ENCODE results near the gene GALNT13.

Gene GALNT13

DNA sequence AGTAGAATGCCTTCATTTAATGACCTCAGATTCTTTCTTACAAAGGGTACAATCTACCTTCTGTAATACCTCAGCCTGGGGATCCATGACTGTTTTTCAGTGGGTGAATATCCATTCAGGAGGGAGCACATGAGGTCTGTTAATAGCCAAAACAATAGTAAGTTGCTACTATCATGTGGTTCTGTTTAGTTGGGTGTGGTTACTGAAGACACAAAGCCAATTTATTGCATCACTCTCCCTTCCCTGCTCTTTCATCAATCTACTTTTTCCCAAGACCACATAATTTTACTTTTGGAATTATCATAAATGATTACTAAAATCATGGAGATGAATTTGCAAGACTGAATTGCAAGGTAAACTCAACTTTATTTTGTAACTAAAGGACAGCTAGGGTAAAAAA lies 254.2 kb downstream of the GALNT13 start:
- no peak for DNase-seq (ENCODE audit: low read depth)

DNA sequence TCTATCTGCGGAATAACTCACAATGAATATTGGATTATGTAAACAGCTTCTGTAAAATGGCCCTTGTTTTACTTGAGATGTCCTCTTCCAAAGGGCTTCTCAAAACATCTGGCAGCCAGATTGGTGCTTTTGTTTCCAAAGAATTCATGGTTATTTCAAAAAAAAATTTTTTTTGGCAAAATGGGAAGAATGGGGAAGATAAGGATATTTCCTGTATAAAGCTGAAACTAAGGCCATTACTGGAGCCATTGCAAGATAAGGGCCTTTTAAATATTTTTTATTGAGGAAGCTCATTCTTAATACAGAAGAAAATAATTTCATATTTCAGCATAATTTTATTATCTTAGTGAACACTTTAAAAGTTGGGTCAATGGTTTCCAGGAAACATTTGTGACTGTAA lies 259.1 kb downstream of the GALNT13 start:
- no peak for DNase-seq (ENCODE audit: low read depth)

DNA sequence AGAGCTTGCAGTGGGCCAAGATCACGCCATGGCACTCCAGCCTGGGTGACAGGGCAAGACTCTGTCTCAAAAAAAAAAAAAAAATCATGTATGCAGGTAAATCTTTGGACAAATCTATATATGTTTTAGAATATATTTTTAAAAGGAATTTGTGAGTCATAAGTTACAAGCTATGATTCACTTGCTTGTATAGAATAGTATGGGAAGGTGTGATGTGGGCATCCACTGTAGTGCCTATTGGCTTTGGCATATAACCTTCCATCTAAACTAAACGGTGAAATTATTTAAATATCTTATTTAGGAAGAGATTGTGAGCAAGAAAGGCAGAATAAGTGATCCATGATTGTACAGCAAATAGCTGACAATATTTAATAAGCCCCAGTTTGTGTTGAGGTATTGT lies 261.1 kb downstream of the GALNT13 start:
- no peak for DNase-seq (ENCODE audit: low read depth)

DNA sequence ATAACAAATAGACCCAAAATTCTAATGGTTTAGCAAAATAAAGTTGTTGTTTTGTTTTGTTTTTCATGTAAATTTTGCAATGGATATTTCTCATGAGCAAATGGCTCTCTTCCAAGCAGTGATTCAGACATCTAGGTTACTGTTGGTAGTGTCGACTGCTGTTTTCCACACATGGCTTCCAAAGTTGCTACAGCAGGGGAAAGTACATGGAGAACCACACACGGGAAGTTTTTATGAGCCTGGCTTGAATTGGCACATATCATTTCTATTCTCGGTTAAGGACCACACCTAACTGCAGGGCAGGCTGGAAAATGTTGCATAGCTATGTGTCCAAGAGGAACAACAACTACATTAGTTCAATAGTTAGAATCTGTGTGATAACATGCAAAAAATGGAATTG lies 262.1 kb downstream of the GALNT13 start:
- DNase-seq (ENCODE audit: low read depth) = no peak

DNA sequence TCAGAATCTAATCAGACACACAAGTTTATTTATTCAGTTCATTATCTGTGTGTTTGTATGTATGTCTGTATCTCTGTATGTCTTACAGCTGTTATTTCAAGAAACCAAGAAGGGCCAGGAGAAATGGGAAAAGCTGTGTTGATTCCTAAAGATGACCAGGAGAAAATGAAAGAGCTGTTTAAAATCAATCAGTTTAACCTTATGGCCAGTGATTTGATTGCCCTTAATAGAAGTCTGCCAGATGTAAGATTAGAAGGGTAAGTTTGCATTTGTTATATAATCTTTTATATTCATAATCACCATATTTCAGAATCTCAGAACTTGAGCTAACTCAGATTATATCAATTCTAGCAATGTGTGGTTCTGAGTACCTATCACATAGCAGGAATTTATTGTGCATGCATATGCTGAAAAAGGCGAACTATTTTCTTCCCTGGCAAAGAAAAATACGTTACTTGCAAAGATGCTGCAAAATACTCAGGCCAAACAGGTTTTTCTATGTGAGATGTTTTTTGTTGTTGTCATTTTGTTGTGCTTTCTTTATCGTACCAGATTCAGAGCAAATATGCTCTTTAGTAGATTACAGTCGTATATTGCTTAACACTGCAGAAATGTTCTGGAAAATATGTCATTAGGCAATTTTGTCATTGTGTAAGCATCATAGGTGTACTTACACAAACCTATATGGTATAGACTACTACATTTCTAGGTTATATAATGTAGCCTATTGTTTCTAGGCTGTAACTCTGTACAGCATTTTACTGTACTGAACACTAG lies 268.7 kb downstream of the GALNT13 start:
- no peak for DNase-seq (ENCODE audit: low read depth)

- DNase-seq (ENCODE audit: low read depth) = no peak
Measured at GRCh38 chr2:154142480-154142879, 270.8 kb downstream of the GALNT13 start.

DNA sequence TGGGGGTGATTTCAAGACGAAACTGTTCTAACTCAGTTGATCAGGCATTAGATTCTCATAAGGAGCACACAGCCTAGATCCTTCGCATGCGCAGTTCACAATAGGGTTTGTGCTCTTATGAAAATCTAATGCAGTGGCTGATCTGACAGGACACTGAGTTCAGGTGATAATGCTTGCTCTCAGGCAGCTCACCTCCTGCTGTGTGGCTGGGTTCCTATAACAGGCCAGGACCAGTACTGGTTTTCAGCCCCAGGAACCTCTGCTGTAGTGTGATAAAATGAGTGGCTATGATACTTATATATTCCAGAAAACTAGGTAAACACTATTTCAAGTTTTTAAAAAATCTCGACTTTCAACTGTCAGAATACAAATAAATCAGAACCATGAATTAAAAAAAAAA lies 271.4 kb downstream of the GALNT13 start:
- DNase-seq (ENCODE audit: low read depth) = no peak

- no peak for DNase-seq (ENCODE audit: low read depth)
Measured at GRCh38 chr2:154158101-154158500, 286.4 kb downstream of the GALNT13 start.

GRCh38 chr2:154161286-154161685 lies 289.6 kb downstream of the GALNT13 start:
- no peak for DNase-seq (ENCODE audit: low read depth)

DNA sequence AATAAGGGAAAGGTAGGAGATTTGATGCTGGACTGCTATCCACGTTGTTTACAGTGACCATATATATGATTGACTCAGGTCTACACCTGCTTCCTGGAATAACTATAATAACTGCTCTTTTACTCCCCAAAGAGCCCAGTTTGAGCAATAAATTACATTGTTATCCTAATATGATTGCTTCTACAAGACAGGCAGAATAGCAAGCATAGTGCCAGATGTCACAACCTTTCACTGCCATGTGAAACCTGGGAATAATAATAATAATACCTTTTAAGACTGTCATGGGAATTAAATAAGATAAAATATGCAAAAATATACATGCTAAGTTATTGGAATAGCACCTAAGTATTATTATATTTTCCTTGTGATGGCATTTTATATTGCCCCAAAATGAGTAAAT lies 298.7 kb downstream of the GALNT13 start:
- no peak for DNase-seq (ENCODE audit: low read depth)

DNA sequence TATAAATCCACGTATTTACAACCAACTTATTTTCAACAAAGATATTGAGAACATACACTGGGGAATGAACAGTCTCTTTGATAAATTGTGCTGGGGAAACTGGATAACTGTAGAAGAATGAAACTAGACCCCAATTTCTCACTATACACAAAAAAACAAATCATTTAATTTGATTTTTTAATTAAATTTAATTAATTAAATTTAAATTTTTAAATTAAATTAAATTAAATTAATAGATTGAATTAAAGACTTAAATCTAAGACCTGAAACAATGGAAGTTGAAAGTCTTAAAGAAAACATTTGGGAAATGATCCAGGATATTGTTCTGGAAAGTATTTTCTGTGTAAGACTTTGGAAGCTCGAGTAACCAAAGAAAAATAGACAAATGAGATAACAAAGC lies 301.4 kb downstream of the GALNT13 start:
- DNase-seq (ENCODE audit: low read depth) = no peak

DNA sequence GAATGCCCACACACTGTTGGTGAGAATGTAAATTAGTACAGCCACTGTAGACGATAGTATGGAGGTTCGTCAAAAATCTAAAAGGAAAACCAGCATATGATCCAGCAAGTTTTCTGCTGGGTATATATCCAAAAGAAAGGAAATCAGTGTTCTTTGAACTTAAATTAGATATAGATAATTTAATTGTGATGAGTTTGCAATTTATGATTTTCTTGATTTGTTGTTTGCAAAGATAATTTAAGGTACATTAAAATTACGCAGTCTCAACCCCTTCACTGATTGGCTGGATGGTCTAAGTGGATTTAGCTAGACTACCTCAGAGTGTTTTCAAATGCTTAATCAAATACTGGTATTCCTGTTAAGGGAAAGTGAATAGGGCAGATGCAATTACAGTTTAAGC lies 302.2 kb downstream of the GALNT13 start:
- no peak for DNase-seq (ENCODE audit: low read depth)

- DNase-seq (ENCODE audit: low read depth) = no peak
Measured at GRCh38 chr2:154182008-154182407, 310.3 kb downstream of the GALNT13 start.

DNA sequence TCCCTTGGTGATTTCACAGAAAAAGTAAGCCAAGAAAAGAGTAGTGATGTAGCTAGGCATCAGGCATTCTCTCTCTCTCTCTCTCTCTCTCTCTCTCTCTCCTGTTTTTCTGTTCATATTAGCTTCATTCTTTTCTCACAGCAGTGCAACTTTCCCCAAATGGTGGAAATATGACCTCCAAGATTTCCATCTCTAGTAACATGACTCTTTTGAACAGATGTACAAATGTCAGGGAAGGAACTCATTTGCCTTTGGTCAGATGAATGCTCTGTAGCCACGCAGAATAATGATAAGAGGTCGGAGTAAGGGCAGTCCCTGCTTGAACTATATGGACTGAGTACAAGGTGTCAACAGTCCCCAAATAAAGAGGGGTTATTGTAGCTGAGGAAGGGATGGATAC lies 316.2 kb downstream of the GALNT13 start:
- DNase-seq (ENCODE audit: low read depth) = no peak

DNA sequence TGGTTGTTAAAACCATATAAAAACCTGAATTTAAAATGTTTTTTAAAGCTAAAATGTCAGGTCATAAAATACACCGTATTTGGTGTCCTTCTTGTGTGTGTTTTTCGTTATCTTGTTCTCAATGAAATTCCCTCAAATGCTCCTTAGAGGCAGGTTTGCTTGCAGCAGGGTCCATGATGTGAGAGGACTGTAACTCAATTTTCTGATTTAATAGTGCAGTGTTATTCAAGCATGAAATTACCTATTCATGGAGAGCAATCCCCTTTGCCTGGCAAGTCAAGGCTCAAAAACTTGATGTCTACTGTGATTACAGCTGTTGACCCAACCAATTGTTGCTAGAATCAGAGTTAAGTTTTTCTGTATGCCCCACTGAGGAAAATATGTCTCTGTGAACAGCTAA lies 318.2 kb downstream of the GALNT13 start:
- DNase-seq (ENCODE audit: low read depth) = no peak

GRCh38 chr2:154193246-154193645 lies 321.5 kb downstream of the GALNT13 start:
- DNase-seq (ENCODE audit: low read depth) = no peak

GRCh38 chr2:154194909-154195643 lies 323.4 kb downstream of the GALNT13 start:
- no peak for DNase-seq (ENCODE audit: low read depth)

DNA sequence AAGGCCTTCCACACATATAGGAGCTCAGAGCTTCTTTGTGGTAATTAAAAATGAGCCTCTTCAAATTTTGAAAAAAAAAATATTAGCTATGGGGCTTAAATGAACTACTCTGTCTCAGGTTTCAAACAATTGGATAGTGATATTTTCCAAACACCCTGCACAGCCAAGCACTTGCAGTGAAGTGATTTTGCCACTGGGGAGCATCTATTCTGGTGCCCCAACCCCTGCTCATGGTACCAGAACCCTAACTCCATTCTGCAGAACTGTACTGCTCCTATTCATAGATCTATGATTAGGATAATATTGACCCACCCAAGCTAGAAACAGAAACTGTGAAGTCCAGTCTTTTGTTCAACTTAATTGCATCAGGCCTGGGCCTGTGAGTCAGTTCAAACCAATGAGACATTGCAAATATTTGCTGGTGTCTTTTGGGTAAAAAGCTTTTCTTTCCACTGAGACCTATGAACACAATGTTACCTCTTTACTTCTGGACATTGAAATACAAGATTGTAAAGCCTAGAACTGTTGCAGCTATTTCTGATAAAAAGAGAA lies 324.0 kb downstream of the GALNT13 start:
- no peak for DNase-seq (ENCODE audit: low read depth)

DNA sequence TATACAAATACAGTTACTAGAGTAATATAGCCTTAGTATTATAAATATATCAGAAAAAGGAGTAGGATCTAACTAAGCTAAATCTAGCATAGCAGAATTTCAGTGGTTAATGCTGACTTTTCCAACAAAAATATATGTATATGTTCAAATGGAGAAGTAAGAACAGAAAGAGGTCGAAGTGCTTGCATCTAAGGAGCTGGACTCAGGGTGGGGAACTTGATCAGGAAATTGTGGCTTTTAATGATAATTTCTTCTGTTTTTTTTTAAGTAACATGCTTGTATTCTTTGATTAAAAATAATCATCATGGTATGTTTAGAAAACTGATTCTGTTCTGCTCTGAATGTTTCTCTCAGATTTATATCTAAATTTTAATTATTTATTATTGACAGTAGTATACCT lies 327.1 kb downstream of the GALNT13 start:
- no peak for DNase-seq (ENCODE audit: low read depth)

DNA sequence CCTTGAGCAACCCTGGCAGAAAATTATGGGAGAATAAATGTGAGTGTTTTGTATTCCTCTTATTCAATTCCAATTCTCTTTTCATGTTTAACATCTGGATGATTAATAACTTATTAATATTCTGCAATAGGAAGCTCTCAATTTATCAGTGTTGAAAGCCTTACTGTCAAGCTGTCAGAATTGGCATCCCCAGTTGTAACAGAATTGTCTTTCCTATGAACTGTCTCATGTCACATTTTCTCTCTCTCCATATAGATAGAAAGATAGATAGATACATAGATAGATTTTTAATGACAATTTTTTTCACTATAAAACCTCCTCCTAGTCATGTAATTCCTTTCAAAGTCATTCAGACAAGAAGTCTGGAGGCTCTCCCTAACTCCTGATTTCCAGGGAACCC lies 331.5 kb downstream of the GALNT13 start:
- DNase-seq (ENCODE audit: low read depth) = no peak

- DNase-seq (ENCODE audit: low read depth) = no peak
Measured at GRCh38 chr2:154203902-154204301, 332.2 kb downstream of the GALNT13 start.

GRCh38 chr2:154207288-154208047 lies 335.7 kb downstream of the GALNT13 start:
- no peak for DNase-seq (ENCODE audit: low read depth)

DNA sequence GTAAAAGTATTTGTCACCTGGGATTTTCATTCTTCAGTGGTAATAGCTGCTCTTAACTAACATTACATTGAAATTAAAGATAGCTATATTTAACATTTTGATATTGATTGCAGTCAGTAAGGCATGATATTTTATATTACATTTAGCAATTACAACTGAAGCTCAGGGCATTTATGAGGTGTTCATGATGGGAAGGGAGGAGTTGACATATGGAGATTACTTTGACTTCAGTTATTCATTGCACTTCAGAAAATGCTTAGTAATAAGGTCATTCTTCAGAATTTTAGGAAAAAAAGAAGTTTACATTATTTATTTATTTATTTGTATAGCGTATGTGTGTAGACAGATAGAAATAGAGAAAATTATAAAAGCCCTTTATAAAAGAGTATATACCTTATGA lies 352.0 kb downstream of the GALNT13 start:
- no peak for DNase-seq (ENCODE audit: low read depth)
